PC-9 (cell line): Measurements from ENCODE around the gene NSG2. TPM values are rescaled to one million over a fixed set of nuclear protein-coding genes. Genes with fewer than 3 reads are reported as not detected.
"Not testable (repeated sequence)": the region's sequence is repeated elsewhere in the genome, so short reads cannot be mapped to it uniquely, and the experiment has no call there.

Source experiments
- BruUV-seq: library from RNA; stranded (reverse); fragments of 400-500 nt; replicated peaks from 2 replicates; lab custom pipeline; 2021; lab: Mats Ljungman, UMichigan
- CTCF ChIA-PET: fragments of 300-600 bp; sonication (Branson Sonifier 250); formaldehyde crosslinking; loops from one replicate; lab custom pipeline; 2022; ENCODE audit warnings: antibody characterized with exemption; lab: Charles Lee
- POLR2A ChIA-PET: fragments of 300-600 bp; sonication (Branson Sonifier 250); formaldehyde crosslinking; loops from one replicate; lab custom pipeline; 2022; ENCODE audit warnings: antibody characterized with exemption; ENCODE audit not compliant: unreplicated experiment; lab: Charles Lee
- DNase-seq, 2 experiments: peaks; one replicate each; pipeline versions ENCODE4 v3.0.0 to v3.0.0-alpha.2; 2015 to 2022; ENCODE audit warnings: mixed read lengths in 1 of 2
- H2AFZ ChIP-seq: fragments of 200-600 bp; sonication (generic); 2 replicates; pipeline ENCODE4 v1.8.1; 2017; ENCODE audit warnings: antibody characterized with exemption
- H3F3A ChIP-seq: fragments of 200-600 bp; sonication (generic); 2 replicates; pipeline ENCODE4 v1.8.1; 2017; ENCODE audit warnings: antibody characterized with exemption, mild to moderate bottlenecking, low read depth; ENCODE audit not compliant: insufficient read depth
- H3K27ac ChIP-seq: fragments of 200-600 bp; sonication (generic); 2 replicates; pipeline ENCODE4 v1.6.1; 2016; ENCODE audit warnings: mixed run types
- H3K27me3 ChIP-seq: fragments of 200-600 bp; sonication (generic); 2 replicates; pipeline ENCODE4 v1.6.1; 2016; ENCODE audit warnings: low read depth, mixed run types; ENCODE audit not compliant: insufficient read depth
- H3K36me3 ChIP-seq: fragments of 200-600 bp; sonication (generic); 2 replicates; pipeline ENCODE4 v1.6.1; 2016; ENCODE audit warnings: low read depth, mixed run types
- H3K4me1 ChIP-seq: fragments of 200-600 bp; sonication (generic); replicated peaks from 2 replicates; pipeline ENCODE4 v1.6.1; 2016; ENCODE audit warnings: mixed run types; ENCODE audit not compliant: insufficient read depth
- H3K4me2 ChIP-seq: fragments of 200-600 bp; sonication (generic); 2 replicates; pipeline ENCODE4 v1.6.1; 2017; ENCODE audit warnings: mixed run types
- H3K4me3 ChIP-seq: fragments of 200-600 bp; sonication (generic); 2 replicates; pipeline ENCODE4 v1.6.1; 2016; ENCODE audit warnings: mixed run types
- H3K79me2 ChIP-seq: fragments of 200-600 bp; sonication (generic); 2 replicates; pipeline ENCODE4 v1.6.1; 2017; ENCODE audit warnings: low read depth, mixed run types
- H3K9me2 ChIP-seq: fragments of 200-600 bp; sonication (generic); 2 replicates; pipeline ENCODE4 v1.8.1; 2017; ENCODE audit warnings: mild to moderate bottlenecking; ENCODE audit not compliant: insufficient read depth
- H3K9me3 ChIP-seq: fragments of 200-600 bp; sonication (generic); 2 replicates; pipeline ENCODE4 v1.8.1; 2016; ENCODE audit warnings: low read depth; ENCODE audit not compliant: insufficient read depth
- H4K20me1 ChIP-seq: fragments of 200-600 bp; sonication (generic); 2 replicates; pipeline ENCODE4 v1.8.1; 2017; ENCODE audit not compliant: insufficient read depth
- CTCF ChIP-seq: fragments of 200-600 bp; sonication (generic); conservative IDR thresholded peaks from 2 replicates; pipeline ENCODE4 v1.6.1; 2017; ENCODE audit warnings: mixed run types, antibody characterized with exemption, mild to moderate bottlenecking, moderate library complexity
- EZH2 ChIP-seq: fragments of 200-600 bp; sonication (generic); IDR thresholded peaks from 2 replicates; pipeline ENCODE4 v1.8.0; 2017; ENCODE audit warnings: antibody characterized with exemption, low read depth
- intact Hi-C: fragments of 100-400 bp; cut with micrococcal nuclease; formaldehyde crosslinking; loops from one replicate; pipeline ENCODE4 v1.10.0; 2022; ENCODE audit not compliant: unreplicated experiment
- total RNA-seq: library from RNA; stranded (reverse); gene quantifications from 2 replicates; pipeline ENCODE4 v1.2.3, GENCODE V29; 2021

NSG2 gene
- total RNA-seq, 1 experiment from 2014 or later, result not detected

GRCh38 chr5:174010365-174010764 is 35.1 kb upstream of the NSG2 start:
- Histone ChIP-seq H3K4me1 (no peaks in the 10 kb centered on the region; the same call in 1 of the 2 replicates), H3K4me3 (no peak overlapping the region), H3K9me3 (peaks cover 3% of the 10 kb centered on the region; the same call in 1 of the 2 replicates), H3K36me3 (no peaks in the 10 kb centered on the region), H3K4me2 (no peak overlapping the region), H4K20me1 (no peaks in the 10 kb centered on the region), H3K79me2 (no peaks in the 10 kb centered on the region), H2AFZ (no peak overlapping the region), H3K27me3 (peaks cover 63% of the 10 kb centered on the region), H3F3A (no peaks in the 10 kb centered on the region), H3K9me2 (no peaks in the 10 kb centered on the region), H3K27ac (no peak overlapping the region)
- no peak for DNase-seq
- TF ChIP-seq CTCF, result no peak
- no peak for TF ChIP-seq EZH2
- CTCF ChIA-PET, result no interaction called here
- POLR2A ChIA-PET, result interaction anchor here (0.6 kb wide), 1 partner anchor 915 kb away, joined by 14 read pairs; no protein-coding TSS in a partner anchor
- intact Hi-C loops, result no loop called here
- BruUV-seq, result no TSS peak

- H3K9me2 ChIP-seq, result no peaks in the 10 kb centered on the region
- CTCF ChIA-PET, result no interaction called here
- no peak for TF ChIP-seq CTCF
- TF ChIP-seq EZH2, result no peak
- peaks cover 60% of the 10 kb centered on the region for H3K27me3 ChIP-seq
- no peaks in the 10 kb centered on the region; the same call in 1 of the 2 replicates for H3K4me1 ChIP-seq
- peaks cover 3% of the 10 kb centered on the region; the same call in 1 of the 2 replicates for H3K9me3 ChIP-seq
- no peaks in the 10 kb centered on the region for H3K36me3 ChIP-seq
- no peaks in the 10 kb centered on the region for H3K79me2 ChIP-seq
- H3K4me2 ChIP-seq, result no peak overlapping the region
- no peak overlapping the region for H3K27ac ChIP-seq
- DNase-seq, result no peak
- no peaks in the 10 kb centered on the region for H3F3A ChIP-seq
- intact Hi-C loops, result no loop called here
- POLR2A ChIA-PET, result no interaction called here
- H3K4me3 ChIP-seq, result no peak overlapping the region
- no TSS peak for BruUV-seq
- no peak overlapping the region for H2AFZ ChIP-seq
- H4K20me1 ChIP-seq, result no peaks in the 10 kb centered on the region
Observed at GRCh38 chr5:174011441-174011840, 34.1 kb upstream of the NSG2 start.

- H3K4me1 ChIP-seq, H3K36me3 ChIP-seq, H3K9me2 ChIP-seq, CTCF ChIA-PET, H4K20me1 ChIP-seq, intact Hi-C loops, H3F3A ChIP-seq, POLR2A ChIA-PET, H3K4me3 ChIP-seq, BruUV-seq, H2AFZ ChIP-seq, H3K9me3 ChIP-seq, H3K4me2 ChIP-seq, H3K27ac ChIP-seq, H3K79me2 ChIP-seq: not testable (repeated sequence)
- peak in 1 of 2 experiments; percentile 58 for DNase-seq
- peak; percentile 75 for TF ChIP-seq CTCF
- H3K27me3 ChIP-seq, result peaks cover 44% of the 10 kb centered on the region
Observed at GRCh38 chr5:174020069-174020927, 25.2 kb upstream of the NSG2 start.
